HG02938 (cell line): ENCODE results near the gene GARNL3.

Source experiments
- ATAC-seq: cut with Tn5 transposase; IDR thresholded peaks from one replicate; pipeline ENCODE4 v1.9.1; 2021; ENCODE audit warnings: mild to moderate bottlenecking, moderate library complexity; ENCODE audit not compliant: unreplicated experiment

GARNL3 gene

GRCh38 chr9:127233989-127234388 is 30.6 kb upstream of the GARNL3 start:
- ATAC-seq, result no peak

GRCh38 chr9:127237801-127238200 is 26.8 kb upstream of the GARNL3 start:
- no peak for ATAC-seq

- ATAC-seq, result no peak
Observed at GRCh38 chr9:127241354-127241753, 23.2 kb upstream of the GARNL3 start.

GRCh38 chr9:127244609-127245601 is 19.7 kb upstream of the GARNL3 start:
- ATAC-seq, result peak; percentile 100

GRCh38 chr9:127245637-127246164 is 18.9 kb upstream of the GARNL3 start:
- no peak for ATAC-seq

GRCh38 chr9:127248241-127248640 is 16.3 kb upstream of the GARNL3 start:
- no peak for ATAC-seq

GRCh38 chr9:127249877-127250276 is 14.7 kb upstream of the GARNL3 start:
- ATAC-seq, result no peak

- no peak for ATAC-seq
Observed at GRCh38 chr9:127250896-127251391, 13.6 kb upstream of the GARNL3 start.

GRCh38 chr9:127252410-127253318 is 11.9 kb upstream of the GARNL3 start:
- no peak for ATAC-seq

GRCh38 chr9:127253446-127253845 is 11.1 kb upstream of the GARNL3 start:
- no peak for ATAC-seq

GRCh38 chr9:127255692-127256091 is 8.9 kb upstream of the GARNL3 start:
- no peak for ATAC-seq

GRCh38 chr9:127256324-127256723 is 8.2 kb upstream of the GARNL3 start:
- ATAC-seq, result no peak

- ATAC-seq, result no peak
Observed at GRCh38 chr9:127258606-127259471, 5.7 kb upstream of the GARNL3 start.

- ATAC-seq, result no peak
Observed at GRCh38 chr9:127262602-127263001, 2.0 kb upstream of the GARNL3 start.

GRCh38 chr9:127263237-127263636 is 1.3 kb upstream of the GARNL3 start:
- ATAC-seq, result no peak

GRCh38 chr9:127263664-127264063 is 910 bp upstream of the GARNL3 start:
- no peak for ATAC-seq

GRCh38 chr9:127267793-127268525 is 3.4 kb downstream of the GARNL3 start:
- no peak for ATAC-seq

- ATAC-seq, result no peak
Observed at GRCh38 chr9:127269449-127269848, 4.9 kb downstream of the GARNL3 start.

- no peak for ATAC-seq
Observed at GRCh38 chr9:127273326-127273725, 8.8 kb downstream of the GARNL3 start.
